ENCODE data around the gene PRMT2. TPM values are rescaled to one million over a fixed set of nuclear protein-coding genes. Genes with fewer than 3 reads are reported as not detected.
"Not testable (repeated sequence)": the region's sequence is repeated elsewhere in the genome, so short reads cannot be mapped to it uniquely, and the experiment has no call there.

PRMT2 gene
- total RNA-seq, 2 donors from 2014 or later, result 77.9 to 108 TPM

- Histone ChIP-seq H3K9me3 (no peaks in the 10 kb centered on the region), H3K27me3 (replicated peaks; ENCODE audit: insufficient read depth) (no peaks in the 10 kb centered on the region), H3K4me1 (replicated peaks) (no peaks in the 10 kb centered on the region), H3K4me3 (no peak overlapping the region), H3K36me3 (no peaks in the 10 kb centered on the region), H3K27ac (no peak overlapping the region)
- intact Hi-C loops (cut with DNase I), result no loop called here
- 61% methylated on average over 3 of the region's 3 CpGs for WGBS
- no peak for TF ChIP-seq POLR2AphosphoS5 (IDR thresholded peaks at IDR 0.05)
- DNase-seq (ENCODE audit: low spot score), result no peak
Observed at GRCh38 chr21:46665566-46665965, 30.1 kb downstream of the PRMT2 start.

GRCh38 chr21:46666941-46667740 lies 31.7 kb downstream of the PRMT2 start:
- Histone ChIP-seq H3K4me3 (peak overlapping the region; percentile 13 to 25), H3K27me3 (replicated peaks; ENCODE audit: insufficient read depth) (no peaks in the 10 kb centered on the region), H3K27ac (no peak overlapping the region), H3K9me3 (no peaks in the 10 kb centered on the region), H3K4me1 (replicated peaks) (no peaks in the 10 kb centered on the region), H3K36me3 (no peaks in the 10 kb centered on the region)
- no peak for TF ChIP-seq POLR2A (IDR thresholded peaks at IDR 0.05)
- TF ChIP-seq CTCF (IDR thresholded peaks at IDR 0.05), result no peak
- no peak for TF ChIP-seq POLR2AphosphoS5 (IDR thresholded peaks at IDR 0.05)
- 7% methylated on average over 50 of the region's 53 CpGs for WGBS
- intact Hi-C loops (cut with DNase I), result no loop called here
- DNase-seq (ENCODE audit: low spot score), result no peak

GRCh38 chr21:46667741-46668380 lies 32.4 kb downstream of the PRMT2 start:
- no peaks in the 10 kb centered on the region for H3K36me3 ChIP-seq
- no peaks in the 10 kb centered on the region for H3K27me3 ChIP-seq (replicated peaks; ENCODE audit: insufficient read depth)
- no peak for DNase-seq (ENCODE audit: low spot score)
- no peaks in the 10 kb centered on the region for H3K9me3 ChIP-seq
- no peaks in the 10 kb centered on the region for H3K4me1 ChIP-seq (replicated peaks)
- intact Hi-C loops (cut with DNase I), result no loop called here
- WGBS, result 3% methylated on average over 22 of the region's 53 CpGs
- peak overlapping the region; percentile 13 to 25 for H3K4me3 ChIP-seq
- no peak overlapping the region for H3K27ac ChIP-seq
- TF ChIP-seq POLR2AphosphoS5 (IDR thresholded peaks at IDR 0.05), result no peak
- no peak for TF ChIP-seq CTCF (IDR thresholded peaks at IDR 0.05)
- no peak for TF ChIP-seq POLR2A (IDR thresholded peaks at IDR 0.05)

- intact Hi-C loops (cut with DNase I), result no loop called here
- Histone ChIP-seq H3K9me3 (no peaks in the 10 kb centered on the region), H3K36me3 (no peaks in the 10 kb centered on the region), H3K27me3 (replicated peaks; ENCODE audit: insufficient read depth) (no peaks in the 10 kb centered on the region), H3K27ac (no peak overlapping the region), H3K4me3 (no peak overlapping the region), H3K4me1 (replicated peaks) (no peaks in the 10 kb centered on the region)
- TF ChIP-seq POLR2A (IDR thresholded peaks at IDR 0.05) (no peak), POLR2AphosphoS5 (IDR thresholded peaks at IDR 0.05) (no peak), CTCF (IDR thresholded peaks at IDR 0.05) (no peak)
- WGBS, result 54% methylated on average over 2 of the region's 2 CpGs
- DNase-seq (ENCODE audit: low spot score), result no peak
Observed at GRCh38 chr21:46668381-46668780, 32.9 kb downstream of the PRMT2 start.

GRCh38 chr21:46668904-46669303 lies 33.4 kb downstream of the PRMT2 start:
- H3K4me1 ChIP-seq (replicated peaks); intact Hi-C loops (cut with DNase I); H3K27ac ChIP-seq; H3K27me3 ChIP-seq (replicated peaks; ENCODE audit: insufficient read depth); H3K9me3 ChIP-seq; H3K4me3 ChIP-seq; H3K36me3 ChIP-seq; DNase-seq (ENCODE audit: low spot score): not testable (repeated sequence)
- WGBS, result 79% methylated on average over 2 of the region's 5 CpGs

Measured in prostate gland (tissue), 2 donors.